HG03103 (cell line): ENCODE data around the gene GALP.
A peak's percentile ranks its signal among the peaks of the same experiment; 100 is the strongest.
"Not testable (repeated sequence)": the region's sequence is repeated elsewhere in the genome, so short reads cannot be mapped to it uniquely, and the experiment has no call there.

Experiments used
- ATAC-seq: cut with Tn5 transposase; IDR thresholded peaks from one replicate; pipeline ENCODE4 v1.9.1; 2021; ENCODE audit warnings: low read depth; ENCODE audit not compliant: unreplicated experiment

Gene GALP

DNA sequence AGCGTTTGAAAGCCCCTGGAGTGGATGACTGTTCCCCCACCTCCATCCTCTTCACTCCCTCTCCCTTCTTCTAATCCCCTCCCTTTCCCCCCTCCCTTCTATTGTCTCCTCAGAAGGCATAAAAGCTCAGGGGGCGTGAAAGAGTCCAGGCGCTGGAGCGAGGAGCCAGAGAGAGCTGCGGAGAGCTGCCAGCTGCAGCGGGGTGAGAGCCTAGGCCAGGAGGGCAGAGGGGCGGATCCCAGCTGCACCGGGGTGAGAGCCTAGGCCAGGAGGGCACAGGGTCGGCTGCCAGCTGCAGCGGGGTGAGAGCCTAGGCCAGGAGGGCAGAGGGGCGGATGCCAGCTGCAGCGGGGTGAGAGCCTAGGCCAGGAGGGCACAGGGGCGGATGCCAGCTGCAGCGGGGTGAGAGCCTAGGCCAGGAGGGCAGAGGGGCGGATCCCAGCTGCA is at the start of gene GALP:
Gene GALP, plus strand, starts transcription at position 148 of the 447 bp plus-strand sequence. CDS start 1,101 bp downstream, outside the sequence.
- not testable (repeated sequence) for ATAC-seq

DNA sequence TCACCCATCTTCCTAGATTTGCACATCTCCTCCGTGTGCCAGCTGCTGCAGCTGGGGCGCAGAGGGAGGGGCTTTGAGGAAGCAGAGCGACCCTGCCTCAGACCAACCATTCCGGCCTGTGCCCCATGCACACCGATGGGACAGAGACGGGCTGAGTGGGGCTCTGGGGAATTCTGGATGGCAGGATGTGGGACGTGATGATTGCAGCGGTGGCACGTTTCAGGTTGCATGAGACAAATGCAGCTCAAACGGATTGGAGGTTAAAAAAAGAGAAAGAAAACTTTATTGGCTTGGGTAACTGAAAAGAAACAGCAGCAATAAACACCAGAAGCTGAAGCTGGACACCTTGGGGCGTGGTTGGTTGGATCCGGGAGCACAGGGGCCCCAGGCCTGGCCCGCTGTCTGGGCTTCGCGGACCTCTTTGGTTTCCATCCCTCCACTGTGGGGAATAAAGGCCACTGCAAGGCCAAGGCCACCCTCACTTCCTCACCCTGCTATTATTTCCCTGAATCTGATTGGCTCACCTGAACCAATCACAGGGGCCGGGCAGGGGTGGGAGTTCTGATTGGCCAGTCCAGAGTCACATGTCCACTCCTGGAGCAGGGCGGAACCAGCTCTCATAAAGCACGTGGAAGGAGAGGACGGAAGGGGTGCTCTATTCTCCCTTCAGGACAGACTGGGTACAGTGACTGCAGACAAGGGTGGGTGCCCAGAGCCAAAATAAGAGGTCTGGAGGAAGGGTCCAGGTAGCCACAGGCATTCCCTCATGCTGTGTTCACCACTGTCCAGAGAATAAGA is 48.6 kb upstream of the GALP start:
- ATAC-seq, result no peak

DNA sequence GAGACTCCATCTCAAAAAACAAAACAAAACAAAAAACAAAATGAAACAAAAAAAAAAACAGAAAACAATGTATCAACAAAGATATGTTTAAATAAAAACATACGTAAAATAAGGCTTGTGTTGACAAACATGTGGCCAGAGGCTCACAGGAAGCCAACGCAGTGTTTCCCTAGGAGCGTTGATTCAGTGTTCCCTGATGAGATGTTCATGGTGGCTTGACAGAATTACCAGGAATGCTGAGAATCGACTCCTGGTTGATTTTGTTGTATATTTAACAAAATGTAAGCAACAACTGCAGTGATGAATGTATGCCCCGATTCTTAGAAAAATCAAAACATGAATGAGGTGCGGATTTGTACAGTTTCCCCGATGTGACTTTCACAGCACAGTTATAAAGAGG is 45.8 kb upstream of the GALP start:
- ATAC-seq, result no peak

DNA sequence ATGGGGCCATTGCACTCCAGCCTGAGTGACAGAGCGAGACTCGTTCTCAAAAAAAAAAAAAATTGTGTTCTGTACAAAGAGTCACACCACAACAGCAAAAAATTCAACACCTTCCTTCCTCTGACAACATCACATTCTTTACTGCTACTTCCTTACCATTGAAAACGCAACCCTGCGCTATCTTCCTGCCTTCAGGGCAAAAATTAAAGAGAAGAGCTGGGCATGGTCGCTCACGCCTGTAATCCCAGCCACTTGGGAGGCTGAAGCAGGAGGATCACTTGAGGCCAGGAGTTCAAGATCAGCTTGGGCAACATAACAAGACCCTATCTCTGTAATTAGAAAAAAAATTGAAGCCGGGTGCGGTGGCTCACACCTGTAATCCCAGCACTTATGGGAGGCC is 44.2 kb upstream of the GALP start:
- ATAC-seq, result no peak

DNA sequence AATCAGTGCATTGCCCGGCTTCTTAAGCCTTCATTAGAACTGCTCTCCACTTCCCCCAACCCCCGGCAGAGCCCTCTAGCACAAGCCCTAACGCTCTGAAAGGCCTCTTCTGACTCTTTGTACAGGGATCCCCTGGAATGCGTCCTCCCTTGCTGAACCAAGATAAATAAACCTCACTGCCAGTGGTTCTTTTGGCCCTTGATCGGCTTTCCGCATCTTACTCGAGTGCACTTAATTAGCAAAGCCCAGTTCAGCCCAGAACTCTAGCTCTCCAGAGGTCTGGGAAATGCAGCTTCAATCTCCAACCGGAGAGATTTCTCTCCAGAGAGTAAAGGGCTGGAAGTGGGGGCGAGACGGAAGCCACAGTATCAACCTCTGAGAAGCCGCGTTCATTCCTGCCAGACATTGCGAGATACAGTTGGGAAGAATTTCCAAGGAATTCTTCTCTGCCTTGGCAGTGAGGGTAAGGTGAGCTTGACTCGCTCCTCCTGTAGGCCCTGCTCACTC is 43.4 kb upstream of the GALP start:
- no peak for ATAC-seq

DNA sequence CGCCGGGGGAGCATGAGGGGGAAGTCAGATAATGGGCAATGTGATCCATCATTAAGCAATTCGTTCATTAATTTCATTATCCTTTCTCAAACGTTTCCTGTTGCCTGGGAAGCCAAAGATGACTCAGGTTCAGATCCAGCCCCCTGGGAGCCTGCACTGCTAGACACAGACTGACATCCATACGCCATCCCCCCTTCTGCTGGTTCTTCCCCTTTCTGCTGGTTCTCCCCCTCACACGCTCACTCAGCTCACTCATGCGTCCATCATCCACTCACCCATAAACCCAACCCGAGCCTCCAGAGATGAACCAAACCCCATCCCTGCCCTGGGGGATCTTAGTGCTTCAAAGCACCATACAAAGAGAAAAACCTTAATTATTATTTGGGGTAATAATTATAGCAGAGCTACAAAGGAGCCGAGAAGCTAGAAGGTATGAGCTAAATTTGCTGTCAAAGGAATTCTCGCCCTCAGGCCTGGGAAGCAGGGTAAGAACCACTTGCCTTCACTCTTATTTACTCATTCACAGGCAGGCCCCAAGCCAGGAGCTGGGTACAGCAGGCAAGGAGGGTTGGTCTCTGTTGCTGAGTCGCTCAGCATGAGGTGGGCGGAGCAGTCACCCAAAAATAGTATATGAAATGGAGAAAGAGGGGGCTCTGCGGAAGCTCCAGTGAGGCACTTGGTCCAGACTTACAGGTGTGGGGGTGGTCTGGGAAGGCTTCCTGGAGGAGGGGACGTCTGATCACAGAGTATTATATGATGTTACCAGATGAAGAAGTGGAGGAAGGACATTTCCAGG is 41.8 kb upstream of the GALP start:
- ATAC-seq, result no peak

DNA sequence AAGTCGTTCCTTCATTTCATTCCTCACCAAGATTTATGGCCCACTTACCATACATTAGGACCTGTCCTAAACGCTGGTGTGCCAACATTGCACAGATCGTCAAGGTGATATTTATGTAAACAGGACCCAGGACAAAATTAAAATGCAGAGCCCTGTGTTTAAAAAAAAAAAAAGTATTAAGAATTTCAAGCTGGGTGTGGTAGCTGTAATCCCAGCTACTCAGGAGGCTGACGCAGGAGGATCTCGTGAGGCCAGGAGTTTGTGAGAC is 41.2 kb upstream of the GALP start:
- ATAC-seq, result no peak

DNA sequence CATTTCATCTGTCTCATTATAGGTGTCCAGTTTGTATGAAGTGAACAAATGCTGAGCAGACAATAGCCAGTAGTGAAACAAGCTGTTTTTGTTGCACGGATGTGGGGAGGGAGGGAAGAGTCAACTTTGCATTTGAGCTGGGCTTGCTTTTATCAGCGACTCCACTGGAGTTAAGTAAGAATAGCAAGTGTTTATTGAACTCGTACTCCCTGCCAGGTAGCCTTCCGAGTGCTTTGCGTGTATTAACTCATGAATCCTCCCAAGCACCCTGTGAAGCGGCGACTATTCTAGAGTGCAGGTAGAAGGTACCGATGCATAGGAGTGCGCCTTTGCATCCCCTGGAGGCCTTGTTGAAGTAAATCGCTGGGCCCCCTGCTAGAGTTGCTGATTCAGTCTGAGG is 39.4 kb upstream of the GALP start:
- ATAC-seq, result no peak

DNA sequence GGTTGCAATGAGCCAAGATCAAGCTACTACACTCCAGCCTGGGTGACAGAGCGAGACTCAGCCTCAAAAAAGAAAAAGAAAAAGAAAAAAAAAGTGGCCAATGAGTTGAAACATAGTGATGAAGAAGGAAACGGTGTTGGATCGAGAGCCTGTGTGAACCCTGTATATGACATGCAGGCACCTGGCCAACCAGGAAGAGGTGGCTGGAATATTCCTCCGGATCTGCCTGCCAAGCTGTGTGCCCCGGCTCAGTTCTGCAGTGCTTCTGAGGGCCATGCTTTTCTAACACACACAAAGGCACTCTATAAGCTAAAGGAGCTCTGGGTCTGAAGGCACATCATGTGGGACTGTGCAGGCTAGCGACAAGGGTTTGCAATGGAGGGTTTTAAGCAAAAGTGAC is 38.4 kb upstream of the GALP start:
- no peak for ATAC-seq

DNA sequence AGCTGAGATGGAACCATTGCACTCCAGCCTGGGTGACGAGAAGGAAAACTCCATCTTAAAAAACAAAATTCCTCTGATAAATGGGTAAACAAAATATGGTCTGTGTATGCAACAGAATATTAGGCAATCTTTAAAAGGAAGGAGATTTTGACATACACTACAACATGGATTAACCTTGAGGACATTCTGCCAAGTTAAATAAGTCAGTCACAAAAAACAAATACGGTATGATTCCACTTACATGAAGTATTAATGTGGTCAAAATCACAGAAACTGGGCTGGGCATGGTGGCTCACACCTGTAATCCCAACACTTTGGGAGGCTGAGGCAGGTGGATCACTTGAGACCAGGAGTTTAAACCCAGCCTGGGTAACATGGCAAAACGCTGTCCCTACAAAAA is 37.7 kb upstream of the GALP start:
- no peak for ATAC-seq

DNA sequence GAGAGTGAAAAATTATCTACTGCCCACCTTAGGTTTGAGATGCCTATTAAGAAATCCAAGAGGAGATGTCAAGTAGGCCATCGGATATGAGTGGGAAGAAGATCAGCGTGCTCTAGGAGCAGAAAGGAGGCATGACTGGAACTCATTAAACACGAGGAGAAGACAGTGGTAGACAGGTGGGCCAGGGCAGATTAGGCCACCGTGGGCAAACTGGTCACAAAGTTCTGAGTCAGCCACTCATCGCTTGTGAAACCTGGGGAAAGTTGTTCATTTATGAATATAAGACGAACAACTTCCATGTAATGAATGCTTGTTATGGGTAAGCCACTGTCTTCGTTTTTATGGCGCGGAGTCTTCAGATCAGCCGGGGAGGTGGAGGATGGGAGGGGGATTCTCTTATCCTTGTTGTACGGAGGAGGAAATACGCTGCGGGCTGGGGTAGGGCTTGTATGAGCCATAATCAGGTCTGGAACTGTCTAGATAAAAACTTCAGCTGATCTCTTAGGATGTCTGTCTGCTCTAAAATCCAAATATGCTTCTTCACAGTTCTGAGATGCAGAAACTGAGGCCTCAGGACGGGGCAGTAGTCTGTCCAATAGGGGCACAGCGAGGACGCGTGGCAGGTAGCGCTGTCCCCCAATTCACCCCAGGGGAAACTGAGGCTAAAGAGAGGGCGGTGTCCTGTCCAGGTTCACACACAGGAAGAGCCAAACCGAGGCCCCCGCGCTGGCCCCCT is 35.8 kb upstream of the GALP start:
- no peak for ATAC-seq

DNA sequence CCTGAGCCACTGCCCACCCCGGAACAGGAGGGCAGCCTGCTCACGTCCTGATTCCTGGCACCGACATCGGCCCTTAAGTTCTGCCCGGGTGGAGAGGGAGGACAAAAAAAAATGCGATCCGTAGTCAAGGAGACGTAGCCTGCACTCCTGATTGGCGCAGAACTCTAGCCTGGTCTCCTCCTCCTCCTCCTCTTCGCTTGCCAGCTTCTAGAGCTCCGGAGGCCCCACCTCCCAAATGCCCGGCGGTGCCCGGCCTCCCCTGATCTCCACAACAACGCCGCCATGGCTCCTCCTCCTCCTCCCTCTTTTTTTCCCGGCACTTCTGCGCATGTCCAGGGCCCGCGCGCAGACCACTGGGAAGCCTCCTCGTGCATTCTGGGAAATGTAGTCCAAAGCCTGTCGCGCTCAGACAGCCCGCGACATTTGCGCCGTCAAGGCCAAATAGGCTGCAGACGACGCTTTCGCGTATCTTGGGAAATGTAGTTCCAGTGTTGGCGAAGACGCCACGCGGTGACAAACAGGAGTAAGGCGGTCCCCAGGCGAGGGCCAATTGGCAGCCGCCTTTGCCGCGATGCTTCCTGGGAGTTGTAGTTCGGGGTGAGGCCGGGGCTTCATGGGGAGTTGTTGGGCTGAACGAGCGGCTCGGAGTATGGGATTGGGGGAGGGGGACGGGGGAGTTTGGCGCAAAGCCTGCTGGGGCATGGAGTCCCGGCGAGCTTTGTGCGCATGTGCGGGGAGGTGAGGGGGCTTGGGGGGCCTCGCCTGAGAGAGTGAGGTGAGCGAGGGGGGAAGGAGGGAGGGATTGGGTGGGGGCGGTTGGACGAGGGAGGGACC is 35.0 kb upstream of the GALP start, which contains the start of gene ZNF444:
Gene ZNF444, plus strand, starts transcription at position 705 of the 834 bp plus-strand sequence. CDS start 5,625 bp downstream, outside the sequence.
- peak; percentile 82 for ATAC-seq

DNA sequence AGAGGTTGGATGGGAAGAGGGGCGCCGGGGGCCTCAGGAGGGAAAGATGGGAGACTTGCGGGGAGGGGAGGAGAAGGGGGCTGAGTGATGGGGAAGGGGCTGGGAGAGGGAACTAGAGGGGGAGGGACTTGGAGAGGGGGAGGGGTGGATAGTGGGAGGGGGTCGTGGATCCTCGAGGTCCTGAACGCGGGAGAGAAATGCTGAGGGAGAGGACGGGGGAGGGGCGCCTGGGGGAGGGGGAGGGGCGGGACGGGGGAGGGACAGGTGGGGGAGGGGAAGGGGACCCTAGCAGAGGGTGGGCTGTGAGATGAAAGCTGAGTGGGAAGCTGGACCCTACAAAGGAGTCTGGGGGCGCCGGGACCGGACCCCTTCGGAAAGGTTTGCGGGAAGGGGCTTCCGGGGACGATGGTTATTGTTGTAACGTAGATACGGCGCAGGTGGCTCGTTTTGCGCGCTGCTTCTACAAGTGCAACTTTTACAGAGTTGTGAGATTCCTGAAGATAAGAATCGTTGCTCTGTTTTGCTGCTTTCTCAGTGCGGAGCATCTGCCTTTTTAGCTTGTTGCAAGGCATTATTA is 34.3 kb upstream of the GALP start:
- ATAC-seq, result no peak

DNA sequence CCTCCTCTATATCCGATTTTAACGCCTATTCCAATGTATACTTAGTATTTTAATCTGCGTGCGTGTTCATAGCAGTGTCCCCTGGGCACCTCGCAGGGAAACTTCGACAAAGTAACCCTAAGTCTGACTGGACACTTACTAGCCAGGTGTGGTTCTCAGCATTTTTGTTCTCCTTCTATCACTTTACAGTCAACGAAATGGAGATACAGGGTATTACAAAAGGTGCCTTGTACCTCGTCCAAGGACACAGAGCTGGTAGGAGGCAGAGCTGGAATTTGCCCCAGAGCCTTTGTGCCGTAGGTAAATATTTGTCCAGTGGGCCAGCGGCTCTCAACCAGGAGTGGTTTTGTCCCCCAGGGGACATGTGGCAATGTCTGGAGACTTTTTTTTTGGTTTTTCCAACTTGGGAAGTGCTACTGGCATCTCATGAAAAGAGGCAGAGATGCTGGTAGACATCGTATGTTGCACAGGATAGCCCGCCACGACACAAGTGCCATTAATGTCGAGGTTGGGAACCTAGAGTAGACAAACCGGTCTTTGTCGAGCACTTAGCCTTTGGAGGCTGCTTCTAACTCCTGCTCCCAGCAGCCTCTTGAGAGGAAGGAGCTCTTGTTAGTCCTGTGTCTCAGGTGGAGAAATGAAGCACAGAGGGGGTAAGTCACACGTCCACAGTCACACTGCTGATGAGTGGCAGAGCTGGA is 33.6 kb upstream of the GALP start:
- ATAC-seq, result no peak

DNA sequence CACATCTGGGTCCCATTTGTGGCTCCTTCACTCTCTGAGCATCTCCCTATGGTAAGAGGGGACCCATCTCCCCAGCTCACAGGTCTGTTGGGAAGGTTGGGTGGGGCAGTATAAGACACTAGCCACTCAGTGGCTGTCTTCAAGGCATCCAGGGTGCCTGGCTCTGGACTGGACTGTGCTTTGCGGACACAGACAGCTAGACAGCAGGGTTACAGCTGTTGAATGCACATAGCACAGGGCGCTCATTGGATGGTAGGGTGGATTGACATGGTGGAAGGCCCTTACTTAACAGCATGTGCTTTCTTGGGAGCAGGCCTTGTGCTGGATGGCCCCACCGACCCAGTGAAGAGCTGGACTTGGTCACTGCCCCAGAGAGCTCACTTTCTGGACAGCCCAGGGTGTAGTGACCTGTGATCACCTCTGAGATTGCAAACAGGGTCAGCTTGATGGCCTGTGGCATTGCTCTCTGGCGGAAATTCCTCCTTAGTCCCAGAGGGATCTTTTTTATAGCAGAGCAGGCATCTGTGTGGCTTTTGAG is 32.8 kb upstream of the GALP start:
- ATAC-seq, result no peak

DNA sequence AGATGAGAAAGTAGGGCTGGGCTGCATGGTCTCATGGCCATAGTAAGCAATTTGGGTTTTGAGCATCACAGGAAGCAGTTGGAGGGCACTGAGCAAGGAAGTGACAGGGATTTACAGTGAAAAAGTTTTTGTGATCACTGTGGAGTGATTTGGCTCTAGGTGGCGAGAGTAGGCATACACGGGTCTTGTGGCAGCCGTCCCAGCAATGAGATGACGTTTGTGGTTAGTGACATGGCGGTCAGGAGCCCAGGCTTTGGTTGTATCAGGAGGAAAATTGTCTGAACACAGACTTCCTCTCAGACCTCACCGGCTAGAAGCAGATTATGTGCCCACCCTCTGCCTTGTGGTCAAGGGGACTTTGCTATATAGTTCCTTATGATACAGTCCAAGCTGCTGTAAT is 31.4 kb upstream of the GALP start:
- ATAC-seq, result no peak

DNA sequence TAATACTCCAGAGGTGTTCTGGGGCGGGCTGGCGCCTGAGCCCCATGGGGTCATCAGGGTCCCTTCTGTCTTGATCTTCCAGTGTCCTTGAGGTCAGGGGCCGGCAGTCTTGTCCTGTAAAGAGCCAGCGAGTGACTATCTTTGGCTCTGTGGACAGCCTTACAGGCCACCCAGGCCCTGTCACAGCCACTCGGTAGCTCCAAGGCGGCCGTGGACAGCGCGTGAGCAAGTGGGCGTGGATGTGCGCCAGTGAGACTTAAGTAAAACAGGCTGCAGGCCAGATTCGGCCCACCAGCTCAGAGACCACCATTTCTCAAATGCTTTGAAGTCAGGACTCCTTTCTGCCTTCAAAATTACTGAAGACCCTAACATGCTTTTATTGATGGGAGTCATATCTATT is 31.0 kb upstream of the GALP start:
- ATAC-seq, result no peak

DNA sequence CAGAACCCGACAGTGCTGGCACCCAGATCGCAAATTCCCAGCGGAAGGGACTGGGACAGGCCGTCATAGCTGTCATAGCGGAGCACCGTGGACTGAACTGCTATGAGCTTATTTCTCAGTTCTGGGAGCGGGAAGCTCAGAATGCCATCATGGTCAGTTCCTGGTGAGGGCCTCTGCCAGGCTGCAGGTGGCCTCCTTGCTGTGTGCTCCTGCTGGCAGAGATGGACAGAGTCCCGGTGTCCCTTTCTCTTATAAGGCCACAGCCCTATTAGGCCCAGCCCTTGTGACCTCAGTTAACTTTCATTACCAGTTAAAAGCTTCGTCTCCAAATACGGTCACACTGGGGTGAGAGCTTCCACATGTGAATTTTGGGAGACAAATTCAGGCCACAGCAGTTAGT is 30.1 kb upstream of the GALP start:
- no peak for ATAC-seq

DNA sequence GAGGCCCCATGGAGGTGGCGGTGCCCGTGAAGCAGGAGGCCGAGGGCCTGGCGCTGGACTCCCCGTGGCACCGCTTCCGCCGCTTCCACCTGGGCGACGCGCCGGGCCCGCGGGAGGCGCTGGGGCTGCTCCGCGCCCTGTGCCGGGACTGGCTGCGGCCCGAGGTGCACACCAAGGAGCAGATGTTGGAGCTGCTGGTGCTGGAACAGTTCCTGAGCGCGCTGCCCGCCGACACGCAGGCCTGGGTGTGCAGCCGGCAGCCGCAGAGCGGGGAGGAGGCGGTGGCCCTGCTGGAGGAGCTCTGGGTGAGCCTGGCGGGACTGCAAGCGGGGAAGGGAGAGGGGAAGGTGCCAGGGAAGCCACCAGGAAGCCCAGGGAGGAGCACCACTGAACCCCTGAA is 28.9 kb upstream of the GALP start:
- no peak for ATAC-seq
